HG03159 (cell line): ENCODE data around the gene NSUN7.
"Not testable (repeated sequence)": the region's sequence is repeated elsewhere in the genome, so short reads cannot be mapped to it uniquely, and the experiment has no call there.

Experiments
- ATAC-seq: cut with Tn5 transposase; IDR thresholded peaks from one replicate; pipeline ENCODE4 v1.9.1; 2021; ENCODE audit warnings: mild to moderate bottlenecking, moderate library complexity; ENCODE audit not compliant: unreplicated experiment

Gene NSUN7

GRCh38 chr4:40749717-40750460, at the start of gene NSUN7:
TSS of gene NSUN7 (plus strand) at chr4:40749955. CDS start at chr4:40750694, 739 bp downstream.
- peak; percentile 58 for ATAC-seq

DNA sequence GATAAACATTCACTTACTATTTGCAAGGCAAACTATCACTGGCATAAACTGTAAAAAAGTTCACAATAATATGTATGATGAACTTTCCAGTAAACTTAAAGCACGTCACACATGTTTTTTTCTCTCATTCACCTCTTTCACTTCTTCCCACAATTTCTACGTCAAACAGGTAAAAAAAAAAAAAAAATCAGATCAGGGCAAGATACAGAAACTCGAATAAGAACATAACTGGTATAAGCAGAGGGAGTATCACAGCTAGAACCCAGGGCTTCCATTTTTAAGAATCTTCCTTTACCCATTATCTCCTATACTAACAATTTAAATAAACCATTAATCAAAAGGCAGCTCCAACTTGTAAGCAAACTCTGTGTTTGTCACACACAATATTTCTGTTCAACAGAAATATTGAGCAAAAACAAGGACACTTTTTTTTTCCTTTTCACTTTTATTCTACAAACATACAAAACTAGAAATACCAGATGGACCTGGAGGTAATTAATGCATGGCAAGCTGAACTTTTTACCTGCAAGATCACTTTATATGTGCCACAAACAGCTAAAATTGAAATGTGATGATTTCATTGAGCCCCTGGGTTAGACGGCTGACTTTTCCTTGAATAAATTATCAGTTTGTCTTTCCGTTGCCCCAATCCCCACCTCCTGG, 47.5 kb upstream of the NSUN7 start:
- ATAC-seq: no peak

DNA sequence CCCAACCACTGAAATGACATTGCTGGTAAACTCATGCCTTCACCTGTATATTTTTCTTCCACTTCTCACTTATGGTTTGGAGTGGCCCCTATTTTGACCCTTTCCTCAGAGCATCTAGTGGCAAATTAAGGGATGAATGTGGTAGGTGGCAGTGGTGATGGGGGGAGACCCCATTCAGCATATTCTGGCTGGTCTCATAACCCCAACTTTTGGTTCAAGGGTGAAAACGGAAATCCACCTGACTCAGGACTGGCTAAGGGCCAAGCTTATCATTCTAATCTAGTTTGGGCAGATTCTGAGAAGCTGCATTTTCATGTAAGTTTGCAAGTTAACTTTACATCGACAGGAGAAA, 47.0 kb upstream of the NSUN7 start:
- ATAC-seq: no peak

DNA sequence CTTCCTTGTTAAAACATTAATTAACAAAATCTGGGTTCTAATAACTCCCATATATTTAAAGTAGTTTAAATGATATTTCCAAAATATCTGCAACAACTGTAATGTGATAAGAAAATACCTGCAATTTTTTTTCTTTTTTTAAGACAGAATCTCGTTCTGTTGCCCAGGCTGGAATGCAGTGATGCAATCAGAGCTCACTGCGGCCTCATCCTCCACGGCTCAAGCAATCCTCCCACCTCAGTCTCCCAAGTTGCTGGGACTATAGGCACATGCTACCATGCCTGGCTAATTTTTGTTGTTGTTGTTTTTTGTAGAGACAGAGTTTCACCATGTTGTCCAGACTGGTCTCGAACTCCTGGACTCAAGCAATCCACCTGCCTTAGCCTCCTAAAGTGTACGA, 45.7 kb upstream of the NSUN7 start:
- ATAC-seq: no peak

DNA sequence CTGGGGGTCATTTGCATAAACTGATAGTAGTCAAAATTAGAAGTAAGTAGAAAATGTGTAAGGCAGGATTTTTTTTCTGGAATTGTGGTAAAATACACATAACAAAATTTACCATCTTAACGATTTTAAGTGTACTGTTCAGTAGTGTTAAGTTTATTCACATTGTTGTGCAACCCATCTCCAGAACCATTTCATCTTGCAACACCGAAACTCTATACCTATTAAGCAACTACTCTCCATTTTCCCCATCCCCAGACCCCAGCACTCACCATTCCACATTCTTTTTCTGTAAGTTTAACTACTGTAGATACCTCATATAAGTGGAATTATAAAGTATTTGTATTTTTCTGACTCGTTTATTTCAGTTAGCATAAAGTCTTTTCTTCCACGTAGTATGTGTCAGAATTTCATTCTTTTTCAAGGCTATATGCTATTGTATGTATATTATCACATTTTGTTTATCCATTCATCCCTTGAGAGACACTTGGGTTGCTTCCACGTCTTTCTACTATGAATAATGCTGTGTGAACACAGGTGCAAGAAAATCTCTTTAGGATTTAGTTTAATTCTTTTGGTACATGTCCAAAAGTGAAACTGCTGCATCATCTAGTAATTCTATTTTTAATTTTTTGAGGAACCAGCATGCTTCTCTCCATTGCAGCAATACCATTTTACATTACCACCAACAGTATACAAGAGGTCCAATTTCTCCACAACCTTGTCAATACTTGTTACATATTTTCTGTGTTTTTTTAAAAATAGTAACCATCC, 39.1 kb upstream of the NSUN7 start:
- no peak for ATAC-seq

GRCh38 chr4:40713001-40713400, 36.8 kb upstream of the NSUN7 start:
- ATAC-seq: not testable (repeated sequence)

GRCh38 chr4:40713798-40714197, 36.0 kb upstream of the NSUN7 start:
- no peak for ATAC-seq

- no peak for ATAC-seq
These were observed 31.2 kb upstream of the NSUN7 start for GRCh38 chr4:40718586-40718985.

GRCh38 chr4:40719008-40719623, 30.6 kb upstream of the NSUN7 start:
- peak; percentile 33 for ATAC-seq

DNA sequence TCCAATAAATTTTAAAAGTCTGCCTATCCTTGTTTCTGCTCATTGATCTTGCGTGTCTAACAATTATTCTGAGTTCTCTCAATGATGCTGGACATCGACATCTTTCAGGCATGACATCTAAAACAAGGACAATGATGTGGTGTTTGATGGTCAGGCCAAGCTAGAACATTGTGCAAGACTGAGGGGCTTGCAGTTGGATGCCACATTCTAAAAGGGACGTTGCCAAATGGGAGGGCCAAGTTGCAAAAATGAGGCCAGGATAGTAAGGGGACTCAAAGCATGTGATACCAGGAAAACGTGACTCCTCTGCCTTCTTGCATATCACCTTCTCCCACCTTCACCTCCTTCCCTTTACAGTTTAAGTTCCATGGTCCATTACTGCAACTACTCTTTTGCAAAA, 29.4 kb upstream of the NSUN7 start:
- no peak for ATAC-seq

GRCh38 chr4:40720916-40721315, 28.8 kb upstream of the NSUN7 start:
- ATAC-seq: no peak

DNA sequence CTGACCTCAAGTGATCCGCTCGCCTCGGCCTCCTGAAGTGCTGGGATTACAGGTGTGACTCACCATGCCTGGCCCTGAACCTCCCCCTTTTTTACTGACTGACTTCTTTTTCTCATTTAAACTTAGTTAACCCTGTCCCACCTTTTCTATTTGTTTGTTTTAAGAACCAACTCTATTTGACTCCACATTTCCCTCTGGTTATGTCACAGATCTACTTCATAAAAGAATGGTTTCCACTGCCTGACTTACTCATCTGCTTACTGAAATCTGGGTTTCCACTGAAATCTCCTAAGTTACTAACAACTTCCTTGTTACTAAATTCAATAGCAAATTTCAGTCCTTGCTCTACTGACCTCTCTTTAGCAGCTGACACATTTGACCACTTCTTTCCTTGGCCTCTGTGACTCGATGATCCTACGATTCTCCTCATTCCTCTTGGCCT, 28.0 kb upstream of the NSUN7 start:
- no peak for ATAC-seq

DNA sequence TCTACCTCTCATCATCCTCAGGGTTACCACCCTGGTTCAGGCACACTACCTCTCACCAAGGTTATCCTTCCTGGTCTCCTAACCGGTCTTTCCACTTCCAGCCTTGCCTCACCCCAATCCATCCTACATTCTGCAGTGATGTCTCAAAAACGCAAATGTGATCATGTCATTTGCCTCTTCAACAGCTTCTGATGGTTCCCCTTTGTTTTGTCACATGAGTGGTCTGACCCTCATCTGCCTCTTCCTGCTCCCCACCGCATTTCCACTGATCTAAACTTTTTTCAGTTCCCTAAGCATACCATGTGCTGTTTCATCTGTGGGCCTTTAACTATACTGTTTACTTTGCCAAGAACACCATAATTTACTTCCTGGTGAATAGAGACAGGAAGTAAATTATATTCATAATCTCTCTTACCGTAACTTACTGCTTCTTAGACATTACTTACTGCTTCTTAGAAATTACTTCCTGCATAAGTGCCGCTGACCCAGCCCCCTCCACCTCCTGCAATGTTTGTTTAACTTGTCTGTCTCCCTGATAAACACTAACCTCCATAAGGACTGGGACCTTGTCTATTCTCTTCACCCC, 27.1 kb upstream of the NSUN7 start:
- peak; percentile 79 for ATAC-seq

DNA sequence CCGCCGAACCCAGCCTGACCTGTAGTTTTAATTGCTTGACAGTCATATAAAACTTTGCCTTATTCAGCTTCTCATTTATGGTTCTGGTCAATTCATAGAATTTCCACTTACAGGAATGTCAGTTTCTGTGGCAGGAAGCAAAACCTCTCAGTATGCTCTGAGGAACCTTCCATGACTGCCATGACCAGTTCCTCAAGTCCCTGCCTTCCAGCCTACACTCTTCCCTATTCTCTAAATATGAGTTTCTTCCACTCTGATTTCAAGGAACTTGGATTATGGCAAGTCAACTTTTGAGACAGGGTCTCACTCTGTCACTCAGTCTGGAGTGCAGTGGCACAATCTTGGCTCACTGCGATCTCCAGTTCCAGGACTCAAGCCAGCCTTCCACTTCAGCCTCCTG, 26.0 kb upstream of the NSUN7 start:
- ATAC-seq: no peak

GRCh38 chr4:40728333-40728732, 21.4 kb upstream of the NSUN7 start:
- no peak for ATAC-seq

DNA sequence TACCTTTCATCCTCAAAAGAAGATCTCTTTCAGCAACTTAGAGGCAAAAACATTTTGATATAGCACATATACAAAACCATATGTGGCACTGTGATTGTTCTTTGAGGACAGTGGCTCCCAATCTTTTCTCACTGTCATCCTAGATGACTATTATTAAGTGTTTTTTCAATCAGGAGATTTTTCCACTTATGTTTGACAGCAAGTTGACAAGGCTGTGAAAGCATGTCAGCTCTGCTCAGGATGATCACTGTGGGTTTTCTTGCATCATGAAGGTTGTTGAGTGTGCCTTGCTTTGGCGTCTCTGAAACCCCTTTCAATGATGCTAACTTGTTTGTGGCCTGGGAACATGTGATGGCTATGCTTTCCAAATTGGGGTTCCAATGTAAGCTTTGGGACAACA, 20.2 kb upstream of the NSUN7 start:
- no peak for ATAC-seq

DNA sequence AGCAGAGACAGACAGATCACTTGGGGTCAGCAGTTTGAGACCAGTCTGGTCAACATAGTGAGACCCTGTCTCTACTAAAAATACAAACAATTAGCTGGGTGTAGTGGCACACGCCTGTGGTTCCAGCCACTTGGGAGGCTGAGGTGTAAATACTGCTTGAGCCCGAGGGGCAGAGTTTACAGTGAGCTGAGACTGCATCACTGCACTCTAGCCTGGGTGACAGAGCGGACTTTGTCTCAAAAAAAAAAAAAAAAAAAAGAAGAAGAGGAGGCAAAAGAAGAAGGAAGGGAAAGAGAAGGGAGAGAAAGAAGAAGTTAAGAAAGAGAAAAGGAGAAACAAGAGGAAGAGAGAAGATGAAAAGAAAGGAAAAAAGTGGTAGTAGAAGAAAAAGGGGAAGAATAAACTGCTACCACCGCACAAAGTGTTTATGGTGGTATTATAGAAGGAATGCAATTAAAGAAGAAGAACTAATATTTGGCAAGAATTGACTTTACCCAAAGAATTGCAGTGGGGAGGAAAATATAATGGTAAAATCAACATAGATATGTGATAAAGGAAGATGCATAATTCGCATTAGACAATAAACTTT, 19.6 kb upstream of the NSUN7 start:
- no peak for ATAC-seq

DNA sequence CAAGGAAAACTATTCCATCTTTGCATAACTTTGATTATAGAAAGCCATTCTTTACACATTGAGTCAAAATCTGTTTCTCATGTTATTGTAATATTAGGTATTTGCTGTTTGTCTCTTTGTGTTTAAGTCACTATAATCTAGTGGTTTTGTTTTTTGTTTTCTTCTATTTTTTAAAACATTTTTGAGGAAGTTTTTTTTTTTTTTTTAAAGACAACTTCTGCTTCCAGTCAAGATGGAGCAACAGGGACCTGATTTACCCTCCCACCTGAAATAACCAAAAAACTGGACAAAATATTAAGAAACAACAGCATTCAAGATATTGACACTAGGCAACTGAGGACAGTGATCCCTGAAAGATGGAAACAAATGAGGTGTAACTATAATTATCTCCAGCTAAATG, 18.4 kb upstream of the NSUN7 start:
- ATAC-seq: peak; percentile 3

- ATAC-seq: peak; percentile 82
These were observed 17.9 kb upstream of the NSUN7 start for GRCh38 chr4:40731792-40732245.

GRCh38 chr4:40733752-40734151, 16.0 kb upstream of the NSUN7 start:
- no peak for ATAC-seq

GRCh38 chr4:40734497-40734896, 15.3 kb upstream of the NSUN7 start:
- ATAC-seq: no peak
